ENCODE measurements around the gene NEU2.
"Not testable (repeated sequence)": the region's sequence is repeated elsewhere in the genome, so short reads cannot be mapped to it uniquely, and the experiment has no call there.

NEU2 gene

GRCh38 chr2:233011268-233011650, 21.2 kb upstream of the NEU2 start:
- no peak for DNase-seq

DNA sequence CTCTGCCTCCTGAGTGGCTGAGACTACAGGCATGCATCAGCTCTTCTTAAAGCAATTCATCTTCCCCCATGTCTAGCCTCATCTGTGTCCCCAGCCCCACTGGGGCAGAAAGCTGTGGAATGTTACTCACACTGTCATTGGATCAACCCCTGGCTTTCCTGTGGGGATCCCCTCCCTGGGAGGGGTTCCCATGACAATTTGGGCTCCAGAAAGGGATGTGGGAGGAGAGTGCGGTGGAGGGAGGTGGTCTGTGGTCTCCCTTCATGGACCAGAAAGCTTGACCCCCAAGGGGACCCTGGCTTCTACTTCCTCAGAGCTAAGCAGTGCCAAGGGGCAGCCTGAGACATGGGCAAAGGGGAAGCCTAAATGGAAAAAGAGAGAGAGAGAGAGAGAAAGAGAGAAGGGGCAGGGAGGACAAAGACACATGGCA, 20.8 kb upstream of the NEU2 start:
- DNase-seq = no peak

DNA sequence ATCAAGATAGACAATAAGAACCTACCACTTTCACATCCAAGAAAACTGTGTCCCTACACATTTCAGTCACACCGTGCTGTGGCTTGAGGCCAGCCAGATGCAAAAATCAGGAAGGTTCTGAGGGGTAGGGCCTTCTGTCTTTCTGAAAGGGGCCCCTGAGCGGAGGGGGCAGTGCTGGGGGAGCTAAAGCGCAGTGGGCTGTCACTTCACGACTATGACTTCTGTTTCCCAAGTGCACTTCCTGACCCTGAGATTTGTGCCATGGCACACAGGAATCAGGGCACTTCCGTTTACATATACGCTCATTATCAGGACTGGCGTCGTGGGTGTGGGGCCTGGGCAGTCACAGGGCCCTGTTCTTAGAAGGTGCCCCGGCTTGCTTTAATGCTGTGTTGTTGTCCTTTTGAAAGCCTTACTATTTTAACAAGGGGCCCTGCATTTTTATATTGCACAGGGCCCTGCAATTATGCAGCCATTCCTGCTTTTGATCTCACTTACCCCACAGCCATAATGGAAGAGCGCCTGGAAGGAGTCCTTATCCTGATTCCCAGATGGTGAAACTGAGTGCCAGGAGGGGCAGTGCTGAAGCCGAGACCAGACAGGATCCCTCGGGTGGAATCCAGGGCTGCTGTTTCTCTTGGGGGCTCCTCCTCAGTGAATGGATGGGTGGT, 20.0 kb upstream of the NEU2 start:
- DNase-seq = no peak

GRCh38 chr2:233013027-233013461, 19.4 kb upstream of the NEU2 start, which contains the start of gene NGEF:
Gene NGEF, minus strand, starts transcription at chr2:233013256. Its CDS starts 38,366 bp downstream, at chr2:232974890.
- DNase-seq = no peak

DNA sequence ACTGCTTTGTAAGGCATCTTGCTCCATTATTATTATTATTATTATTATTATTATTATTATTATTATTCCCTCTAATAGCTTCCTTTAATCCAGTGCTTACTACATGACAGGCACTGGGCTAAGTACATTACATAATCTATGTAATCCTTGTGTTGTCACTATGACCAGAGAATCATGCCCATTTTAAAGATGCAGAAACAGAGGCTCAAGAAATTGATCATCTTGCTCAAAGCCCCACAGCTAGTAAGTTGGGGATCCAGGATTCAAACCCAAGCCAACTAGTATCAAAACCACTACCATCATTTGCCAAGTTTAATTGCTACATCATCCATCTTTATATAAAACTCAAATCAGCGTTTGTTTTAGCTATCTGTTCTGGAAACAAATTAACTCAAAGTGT, 18.8 kb upstream of the NEU2 start:
- no peak for DNase-seq

GRCh38 chr2:233015019-233015645, 17.3 kb upstream of the NEU2 start:
- DNase-seq = no peak

GRCh38 chr2:233017947-233018346, 14.5 kb upstream of the NEU2 start:
- no peak for DNase-seq

DNA sequence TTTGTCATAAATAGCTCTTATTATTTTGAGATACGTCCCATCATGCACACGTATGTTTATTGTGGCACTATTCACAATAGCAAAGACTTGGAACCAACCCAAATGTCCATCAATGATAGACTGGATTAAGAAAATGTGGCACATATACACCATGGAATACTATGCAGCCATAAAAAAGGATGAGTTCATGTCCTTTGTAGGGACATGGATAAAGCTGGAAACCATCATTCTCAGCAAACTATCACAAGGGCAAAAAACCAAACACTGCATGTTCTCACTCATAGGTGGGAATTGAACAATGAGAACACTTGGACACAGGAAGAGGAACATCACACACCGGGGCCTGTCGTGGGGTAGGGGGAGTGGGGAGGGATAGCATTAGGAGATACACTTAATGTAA, 12.9 kb upstream of the NEU2 start:
- DNase-seq = not testable (repeated sequence)

DNA sequence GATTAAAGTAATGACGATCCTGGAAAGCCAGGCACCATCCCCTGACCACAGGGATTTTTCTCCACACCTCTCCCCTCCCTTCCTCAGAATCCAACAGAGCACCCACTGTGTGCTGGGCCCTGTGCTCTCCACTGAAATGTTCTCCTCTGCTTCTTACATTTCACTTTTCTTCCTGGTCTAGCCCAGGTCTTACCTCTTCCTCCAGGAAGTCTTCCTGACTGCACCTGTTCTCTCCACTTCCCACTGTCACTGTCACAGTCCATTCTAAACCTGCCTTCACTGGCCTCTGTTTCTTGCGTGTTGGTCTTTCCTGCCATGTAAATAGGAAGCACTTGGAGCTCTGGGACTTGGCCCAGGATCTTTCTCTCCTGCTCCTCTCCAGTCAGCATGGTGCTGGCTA, 12.0 kb upstream of the NEU2 start:
- DNase-seq = no peak

GRCh38 chr2:233021771-233022170, 10.7 kb upstream of the NEU2 start:
- no peak for DNase-seq

DNA sequence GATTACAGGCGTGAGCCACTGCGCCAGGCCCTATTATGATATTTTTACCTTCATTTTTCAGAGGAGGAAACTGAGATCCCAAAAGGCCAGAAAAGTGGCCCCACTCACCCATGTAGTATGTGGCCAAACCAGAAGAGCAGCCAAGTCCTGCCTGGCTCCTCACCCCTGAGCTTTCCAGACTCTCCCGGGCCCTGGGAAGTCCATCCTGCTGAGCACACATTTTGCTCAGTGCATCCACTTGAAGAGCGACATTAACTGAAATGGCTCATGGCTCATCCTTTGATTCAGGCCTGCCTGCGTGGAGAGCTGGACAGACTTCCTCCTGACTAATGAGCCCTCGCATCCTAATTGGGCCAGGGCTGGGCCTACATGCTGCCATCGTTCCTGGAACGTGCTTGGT, 9.9 kb upstream of the NEU2 start:
- no peak for DNase-seq

GRCh38 chr2:233023007-233023760, 9.3 kb upstream of the NEU2 start:
- DNase-seq = no peak

DNA sequence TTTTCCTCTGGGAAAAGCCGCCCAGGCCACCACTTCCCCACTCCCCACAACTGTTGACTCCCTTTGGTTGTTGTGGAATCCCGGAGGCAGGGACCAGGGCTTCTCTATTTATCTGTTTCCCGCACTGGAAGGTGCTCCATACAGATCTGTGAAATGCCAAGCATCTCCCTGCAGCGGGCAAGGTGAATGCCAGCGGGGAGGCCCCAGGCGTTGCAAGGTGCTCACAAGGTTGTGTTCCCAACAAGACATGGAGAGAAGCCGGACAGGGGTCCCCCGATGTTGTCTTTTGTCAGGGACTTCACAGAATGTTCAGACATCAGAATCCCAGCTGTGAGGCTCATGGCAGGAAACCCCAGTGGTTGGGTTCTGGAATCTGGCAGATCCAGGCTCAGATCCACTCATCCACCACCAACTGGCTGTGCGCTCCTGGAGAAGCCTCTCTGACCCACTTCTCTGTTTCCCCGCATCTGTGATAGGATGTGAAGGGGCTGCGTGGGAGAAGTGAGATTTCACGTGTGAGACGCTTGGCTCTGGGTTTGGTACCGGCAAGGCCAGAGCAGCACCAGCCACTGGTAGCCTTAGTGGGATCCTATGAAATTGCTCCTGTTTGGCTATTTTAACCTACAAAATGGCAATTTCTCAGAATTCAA, 8.6 kb upstream of the NEU2 start:
- DNase-seq = no peak

- DNase-seq = no peak
Observed at GRCh38 chr2:233025706-233026105, 6.8 kb upstream of the NEU2 start.

GRCh38 chr2:233026198-233026813, 6.2 kb upstream of the NEU2 start:
- DNase-seq = no peak

DNA sequence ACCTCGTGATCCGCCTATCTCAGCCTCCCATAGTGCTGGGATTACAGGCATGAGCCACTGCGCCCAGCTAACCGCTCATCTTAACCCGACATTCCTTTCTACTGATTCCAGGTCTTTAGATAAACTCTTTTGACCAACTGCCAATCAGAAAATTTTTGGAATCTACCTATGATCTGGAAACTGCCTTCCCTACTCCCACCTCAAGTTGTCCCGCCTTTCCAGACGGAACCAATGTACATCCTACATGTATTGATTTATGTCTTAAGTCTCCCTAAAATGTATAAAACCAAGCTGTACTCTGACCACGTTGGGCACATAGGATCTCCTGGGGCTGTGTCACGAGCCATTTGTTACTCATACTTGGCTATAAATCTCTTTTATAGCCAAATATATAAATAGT, 3.2 kb upstream of the NEU2 start:
- no peak for DNase-seq

DNA sequence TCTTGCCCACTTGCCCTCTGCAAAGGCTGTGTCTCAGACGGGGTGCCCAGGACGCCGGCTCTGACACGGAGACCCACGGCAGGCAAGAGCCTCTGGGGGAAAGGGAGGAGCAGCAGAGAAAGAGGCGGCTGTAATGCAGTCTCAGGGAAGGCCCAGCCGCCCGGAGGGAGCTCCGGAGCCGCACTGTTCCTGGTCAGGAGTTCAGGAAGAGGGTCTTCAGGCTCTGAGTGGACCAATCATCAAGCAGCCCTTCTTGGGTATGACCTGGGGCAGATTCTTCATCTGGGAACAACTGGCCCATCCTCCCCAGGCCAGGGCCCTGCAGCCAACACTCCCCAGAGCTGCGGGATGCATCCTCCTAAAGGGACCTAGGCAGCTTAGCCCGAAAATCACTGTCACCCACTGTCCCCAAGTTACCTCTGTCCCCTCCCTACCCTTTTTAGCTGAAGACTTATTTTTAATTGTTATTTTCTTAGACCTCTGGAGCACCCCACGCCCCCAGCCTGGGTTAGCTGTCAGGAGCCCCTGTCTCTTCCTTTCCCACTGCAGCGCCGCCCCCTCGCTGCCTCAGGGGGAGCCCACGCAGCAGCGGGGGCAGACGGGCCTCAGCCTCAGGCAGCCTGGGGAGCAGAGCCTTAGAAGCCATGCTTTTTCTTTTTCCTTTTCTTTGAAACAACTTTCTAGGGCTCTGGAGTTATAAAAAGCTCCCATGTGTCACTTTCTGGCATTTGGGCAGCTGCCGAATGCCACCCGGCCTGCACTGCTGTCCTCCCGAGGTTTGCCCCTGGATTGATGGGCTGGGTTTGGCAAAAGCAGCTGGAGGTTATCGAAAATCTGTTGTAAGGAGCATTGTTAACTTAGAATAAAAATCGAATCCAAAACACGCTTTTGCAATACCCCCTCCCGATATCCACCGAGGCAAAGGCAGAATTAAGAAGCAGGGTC, 644 bp upstream of the NEU2 start:
- DNase-seq = no peak

DNA sequence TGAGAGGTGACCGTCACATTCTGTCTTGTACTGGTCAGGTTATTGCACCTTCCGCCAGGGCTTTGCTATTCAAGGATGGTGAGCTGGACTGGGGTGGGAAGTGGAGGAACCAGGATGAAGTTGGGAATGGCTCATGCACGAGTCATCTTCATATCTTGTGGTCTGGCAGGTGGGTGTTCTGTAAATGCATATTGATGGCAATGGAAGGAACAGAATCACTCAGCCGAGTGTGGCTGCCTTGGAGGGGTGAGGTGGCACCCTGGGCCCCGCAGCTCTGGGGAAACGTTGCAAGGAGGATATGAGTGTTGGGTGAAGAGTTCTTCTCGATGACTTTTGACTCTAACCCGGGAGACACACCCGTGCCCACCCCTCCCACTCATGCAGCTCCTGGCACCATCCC, 1.2 kb downstream of the NEU2 start:
- peak; percentile 41 for DNase-seq

- no peak for DNase-seq
Observed at GRCh38 chr2:233034091-233034882, 1.8 kb downstream of the NEU2 start.

GRCh38 chr2:233035426-233036161, 3.1 kb downstream of the NEU2 start:
- DNase-seq = no peak
